ENCODE measurements around the gene CCDC17.

DNA sequence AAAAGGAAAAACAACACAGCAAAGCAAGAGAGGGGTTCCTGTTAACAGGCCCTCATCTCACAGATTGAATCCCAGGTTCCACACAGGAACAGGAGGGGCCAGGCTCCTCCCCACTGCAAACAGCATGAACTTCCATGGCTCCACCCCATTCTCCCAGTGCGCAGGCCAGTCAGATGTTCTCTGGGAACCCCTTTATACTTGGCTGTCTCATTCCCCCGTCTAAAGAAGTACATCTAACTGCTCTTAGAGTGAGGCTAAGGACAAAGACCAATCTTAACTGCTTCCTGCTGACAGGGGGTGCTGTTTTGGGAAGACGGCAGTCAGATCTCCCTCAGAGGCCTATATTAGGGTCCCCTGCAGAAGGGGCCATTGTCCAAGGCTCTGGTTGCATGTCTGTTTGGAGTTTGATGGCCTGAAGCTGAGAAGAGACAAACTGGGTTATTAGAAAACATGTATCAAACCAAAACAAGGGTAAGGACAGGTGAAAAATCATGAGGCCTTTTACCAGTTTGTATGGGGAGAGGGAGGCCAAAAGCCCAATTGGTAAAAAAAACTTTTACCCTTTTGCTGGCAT, 50.5 kb downstream of the CCDC17 start:
- TF ChIP-seq POLR2A (IDR thresholded peaks at IDR 0.05) = no peak
- TF ChIP-seq, protein P1, sequence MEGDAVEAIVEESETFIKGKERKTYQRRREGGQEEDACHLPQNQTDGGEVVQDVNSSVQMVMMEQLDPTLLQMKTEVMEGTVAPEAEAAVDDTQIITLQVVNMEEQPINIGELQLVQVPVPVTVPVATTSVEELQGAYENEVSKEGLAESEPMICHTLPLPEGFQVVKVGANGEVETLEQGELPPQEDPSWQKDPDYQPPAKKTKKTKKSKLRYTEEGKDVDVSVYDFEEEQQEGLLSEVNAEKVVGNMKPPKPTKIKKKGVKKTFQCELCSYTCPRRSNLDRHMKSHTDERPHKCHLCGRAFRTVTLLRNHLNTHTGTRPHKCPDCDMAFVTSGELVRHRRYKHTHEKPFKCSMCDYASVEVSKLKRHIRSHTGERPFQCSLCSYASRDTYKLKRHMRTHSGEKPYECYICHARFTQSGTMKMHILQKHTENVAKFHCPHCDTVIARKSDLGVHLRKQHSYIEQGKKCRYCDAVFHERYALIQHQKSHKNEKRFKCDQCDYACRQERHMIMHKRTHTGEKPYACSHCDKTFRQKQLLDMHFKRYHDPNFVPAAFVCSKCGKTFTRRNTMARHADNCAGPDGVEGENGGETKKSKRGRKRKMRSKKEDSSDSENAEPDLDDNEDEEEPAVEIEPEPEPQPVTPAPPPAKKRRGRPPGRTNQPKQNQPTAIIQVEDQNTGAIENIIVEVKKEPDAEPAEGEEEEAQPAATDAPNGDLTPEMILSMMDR (IDR thresholded peaks at IDR 0.05) = no peak

All from right lobe of liver (tissue), 4 donors.